HEK293T (cell line): ENCODE measurements around the gene BEND7.

Experiments used
- CTCF ChIA-PET: fragments of 350-600 bp; formaldehyde crosslinking; extraction: SDS; loops from one replicate; lab custom pipeline; 2021; ENCODE audit warnings: antibody characterized with exemption, inconsistent platforms; lab: Yijun Ruan, JAX
- POLR2A ChIA-PET: fragments of 350-600 bp; formaldehyde crosslinking; extraction: SDS; loops from one replicate; lab custom pipeline; 2020; ENCODE audit warnings: antibody characterized with exemption, inconsistent platforms; lab: Yijun Ruan, JAX
- DNase-seq: peaks from one replicate; pipeline ENCODE4 v3.0.0; 2012; ENCODE audit warnings: mixed read lengths; ENCODE audit errors: extremely low spot score
- ARNT ChIP-seq: fragments of 450-650 bp; IDR thresholded peaks from 2 replicates; pipeline ENCODE4 v1.6.1; 2017; ENCODE audit warnings: mild to moderate bottlenecking
- BHLHE40 ChIP-seq: fragments of 450-650 bp; IDR thresholded peaks from 2 replicates; pipeline ENCODE4 v1.6.1; 2016; ENCODE audit warnings: mild to moderate bottlenecking, moderate library complexity, borderline replicate concordance
- CTBP1 ChIP-seq: fragments of 450-650 bp; IDR thresholded peaks from 2 replicates; pipeline ENCODE4 v1.6.1; 2016; ENCODE audit warnings: borderline replicate concordance
- ELF4 ChIP-seq: fragments of 450-650 bp; IDR thresholded peaks from 2 replicates; pipeline ENCODE4 v1.6.1; 2017; ENCODE audit warnings: antibody characterized with exemption
- FOXA1 ChIP-seq: fragments of 450-650 bp; IDR thresholded peaks from 2 replicates; pipeline ENCODE4 v1.6.1; 2016; ENCODE audit warnings: mild to moderate bottlenecking
- FOXK2 ChIP-seq: fragments of 450-650 bp; IDR thresholded peaks from 2 replicates; pipeline ENCODE4 v1.6.1; 2016; ENCODE audit warnings: mild to moderate bottlenecking
- FOXM1 ChIP-seq: fragments of 450-650 bp; IDR thresholded peaks from 2 replicates; pipeline ENCODE4 v1.6.1; 2017; ENCODE audit warnings: mild to moderate bottlenecking, borderline replicate concordance
- HDGF ChIP-seq: fragments of 450-650 bp; IDR thresholded peaks from 2 replicates; pipeline ENCODE4 v1.6.1; 2017; ENCODE audit warnings: antibody characterized with exemption, borderline replicate concordance
- L3MBTL2 ChIP-seq: fragments of 450-650 bp; conservative IDR thresholded peaks from 2 replicates; pipeline ENCODE4 v1.6.1; 2016; ENCODE audit warnings: mild to moderate bottlenecking
- LEF1 ChIP-seq: fragments of 450-650 bp; IDR thresholded peaks from 2 replicates; pipeline ENCODE4 v1.6.1; 2017; ENCODE audit warnings: mild to moderate bottlenecking, borderline replicate concordance
- NFRKB ChIP-seq: fragments of 450-650 bp; IDR thresholded peaks from 2 replicates; pipeline ENCODE4 v1.6.1; 2016; ENCODE audit warnings: mild to moderate bottlenecking, moderate library complexity
- PKNOX1 ChIP-seq: fragments of 450-650 bp; IDR thresholded peaks from 2 replicates; pipeline ENCODE4 v1.6.1; 2016
- SP1 ChIP-seq: fragments of 450-650 bp; IDR thresholded peaks from 2 replicates; pipeline ENCODE4 v1.6.1; 2017
- SUZ12 ChIP-seq: fragments of 450-650 bp; IDR thresholded peaks from 2 replicates; pipeline ENCODE4 v1.6.1; 2016; ENCODE audit warnings: mild to moderate bottlenecking
- TARDBP ChIP-seq: fragments of 450-650 bp; IDR thresholded peaks from 2 replicates; pipeline ENCODE4 v1.6.1; 2016
- ZNF384 ChIP-seq: fragments of 450-650 bp; IDR thresholded peaks from 2 replicates; pipeline ENCODE4 v1.6.1; 2016

BEND7 gene

GRCh38 chr10:13458687-13459012 lies 70.2 kb downstream of the BEND7 start:
- DNase-seq, result no peak
- no peak for TF ChIP-seq ELF4
- TF ChIP-seq FOXA1, result no peak
- TF ChIP-seq LEF1, result no peak
- ChIA-PET CTCF (no interaction called here), POLR2A (no interaction called here)

GRCh38 chr10:13457958-13458686 lies 70.7 kb downstream of the BEND7 start:
- POLR2A ChIA-PET, result no interaction called here
- TF ChIP-seq NFRKB (no peak), FOXA1 (no peak), L3MBTL2 (no peak), ELF4 (no peak), TARDBP (no peak), BHLHE40 (no peak), PKNOX1 (no peak), FOXM1 (no peak), FOXK2 (no peak), CTBP1 (no peak), SP1 (no peak), ZNF384 (no peak), ARNT (no peak)
- no peak for DNase-seq
- CTCF ChIA-PET, result no interaction called here

GRCh38 chr10:13453896-13454295 lies 74.9 kb downstream of the BEND7 start:
- DNase-seq, result no peak
- ChIA-PET CTCF (no interaction called here), POLR2A (no interaction called here)
- no peak for TF ChIP-seq SP1

GRCh38 chr10:13450069-13450468 lies 78.7 kb downstream of the BEND7 start:
- ChIA-PET POLR2A (interaction anchor here (1.0 kb wide), 1 partner anchor 120 kb away, joined by 3 read pairs; no protein-coding TSS in a partner anchor), CTCF (interaction anchor here (0.6 to 1.0 kb wide), 3 partner anchors 10 to 78 kb away, joined by 3 to 6 read pairs (median 6); no protein-coding TSS in a partner anchor)
- no peak for TF ChIP-seq ELF4
- no peak for TF ChIP-seq CTBP1
- TF ChIP-seq FOXM1, result no peak
- no peak for TF ChIP-seq FOXK2
- no peak for TF ChIP-seq LEF1
- no peak for TF ChIP-seq HDGF
- TF ChIP-seq NFRKB, result no peak
- no peak for TF ChIP-seq ZNF384
- TF ChIP-seq SUZ12, result no peak
- TF ChIP-seq L3MBTL2, result no peak
- no peak for TF ChIP-seq PKNOX1
- no peak for TF ChIP-seq TARDBP
- no peak for TF ChIP-seq SP1
- no peak for DNase-seq

- CTCF ChIA-PET, result interaction anchor here (0.6 to 1.0 kb wide), 3 partner anchors 9 to 77 kb away, joined by 3 to 6 read pairs (median 6); no protein-coding TSS in a partner anchor
- POLR2A ChIA-PET, result interaction anchor here (1.0 kb wide), 1 partner anchor 119 kb away, joined by 3 read pairs; no protein-coding TSS in a partner anchor
Measured at GRCh38 chr10:13449296-13449695, 79.5 kb downstream of the BEND7 start.

GRCh38 chr10:13448216-13448615 lies 80.6 kb downstream of the BEND7 start:
- no peak for DNase-seq
- TF ChIP-seq FOXA1, result no peak
- TF ChIP-seq BHLHE40, result no peak
- TF ChIP-seq FOXM1, result no peak
- no peak for TF ChIP-seq ZNF384
- TF ChIP-seq LEF1, result no peak
- TF ChIP-seq HDGF, result no peak
- no peak for TF ChIP-seq ARNT
- no peak for TF ChIP-seq CTBP1
- TF ChIP-seq NFRKB, result no peak
- no peak for TF ChIP-seq SP1
- TF ChIP-seq SUZ12, result no peak
- TF ChIP-seq FOXK2, result no peak
- TF ChIP-seq PKNOX1, result no peak
- TF ChIP-seq TARDBP, result no peak
- no peak for TF ChIP-seq ELF4
- ChIA-PET POLR2A (no interaction called here), CTCF (no interaction called here)

More at GRCh38 chr10:13449296-13449695, 79.5 kb downstream of the BEND7 start:
- no peak for DNase-seq
- TF ChIP-seq FOXM1 (no peak), FOXK2 (no peak), FOXA1 (no peak), HDGF (no peak), L3MBTL2 (no peak), LEF1 (no peak), ELF4 (no peak), SUZ12 (no peak), TARDBP (no peak), CTBP1 (no peak), NFRKB (no peak), ARNT (no peak)
